ENCODE measurements around the gene EMC7.
A peak's percentile ranks its signal among the peaks of the same experiment; 100 is the strongest.
"Not testable (repeated sequence)": the region's sequence is repeated elsewhere in the genome, so short reads cannot be mapped to it uniquely, and the experiment has no call there.

Gene EMC7

DNA sequence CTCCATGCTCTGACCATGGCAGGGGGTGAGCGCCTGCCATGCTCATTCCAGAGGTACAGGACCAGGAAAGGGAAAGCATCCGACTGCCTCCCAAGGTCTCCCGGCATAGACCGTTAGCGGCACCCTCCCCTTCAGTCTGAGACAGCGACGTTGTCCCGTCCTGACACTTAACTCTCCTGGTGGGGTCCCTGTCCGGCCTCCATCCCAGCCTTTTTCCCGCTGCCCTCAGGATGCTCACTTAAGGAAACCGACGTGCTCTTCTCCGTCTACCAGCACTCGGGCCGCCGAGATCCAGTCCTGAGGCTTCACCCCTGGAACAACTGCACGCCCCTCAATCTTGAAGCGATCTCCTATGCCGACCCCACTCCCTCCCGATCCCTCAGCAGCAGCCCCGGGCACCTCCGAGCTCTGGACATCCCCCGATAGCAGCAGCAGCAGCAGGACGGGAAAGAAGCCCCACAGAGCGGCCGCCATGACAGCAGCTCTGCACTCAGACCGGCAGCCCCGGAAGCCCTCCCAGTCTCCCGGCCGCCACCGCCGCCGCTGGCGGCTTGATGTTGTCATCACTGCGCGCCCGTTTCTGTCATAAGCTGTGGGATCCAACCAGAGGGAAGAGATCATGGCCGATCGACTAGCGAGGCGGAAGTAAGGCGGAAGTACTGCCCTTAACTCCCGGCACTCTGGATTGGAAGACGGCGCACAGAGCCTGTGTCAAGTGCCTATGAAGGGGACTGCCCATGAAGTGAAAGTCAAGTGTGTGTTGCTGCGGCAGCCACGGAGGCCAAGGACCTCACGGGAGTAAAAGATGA lies at the start of gene EMC7, which contains the start of gene PGBD4:
Gene EMC7, minus strand, starts transcription at position 497 of the 809 bp plus-strand sequence. Its CDS starts 23 bp downstream, at position 474.
Gene PGBD4, plus strand, starts transcription at position 718 of the 809 bp plus-strand sequence. CDS start 449 bp downstream, outside the sequence.
- peak; percentile 99 for DNase-seq (ENCODE audit: low read depth in 2 of 2, low spot score in 1 of 2)

DNA sequence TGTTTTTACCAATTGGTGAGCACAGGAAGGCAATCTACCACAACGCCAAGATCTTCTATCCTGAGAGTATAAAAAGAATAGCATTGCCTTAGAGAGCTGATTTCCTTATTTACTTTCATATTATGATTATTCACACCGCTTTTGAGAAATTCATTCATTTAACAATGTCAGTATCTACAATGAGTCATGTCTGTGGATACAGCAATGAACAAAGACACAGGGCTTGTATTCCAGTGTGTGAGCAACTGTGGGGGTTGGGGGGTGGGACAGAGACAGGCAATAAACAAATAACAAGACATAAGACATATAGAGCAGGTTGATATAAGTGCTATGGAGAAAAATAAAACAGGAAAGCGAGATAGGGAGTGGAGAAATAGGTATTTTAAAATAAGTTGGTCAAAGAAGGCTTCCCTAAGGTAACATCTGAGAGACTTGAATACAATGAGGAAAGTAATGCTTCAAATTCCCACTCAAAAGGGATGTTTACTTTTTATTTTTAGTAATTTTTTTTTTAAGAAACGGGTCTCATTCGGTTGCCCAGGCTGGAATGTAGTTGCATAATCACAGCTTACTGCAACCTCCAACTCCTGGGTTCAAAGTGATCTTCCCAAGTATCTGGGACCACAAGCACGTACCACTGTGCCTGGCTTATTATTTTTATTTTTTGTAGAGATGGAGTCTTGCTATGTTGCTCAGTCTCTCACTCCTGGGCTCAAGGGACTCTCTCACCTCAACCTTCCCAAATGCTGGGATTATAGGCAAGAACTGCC lies 45.9 kb upstream of the EMC7 start:
- DNase-seq (ENCODE audit: low read depth in 2 of 2, low spot score in 1 of 2), result no peak

DNA sequence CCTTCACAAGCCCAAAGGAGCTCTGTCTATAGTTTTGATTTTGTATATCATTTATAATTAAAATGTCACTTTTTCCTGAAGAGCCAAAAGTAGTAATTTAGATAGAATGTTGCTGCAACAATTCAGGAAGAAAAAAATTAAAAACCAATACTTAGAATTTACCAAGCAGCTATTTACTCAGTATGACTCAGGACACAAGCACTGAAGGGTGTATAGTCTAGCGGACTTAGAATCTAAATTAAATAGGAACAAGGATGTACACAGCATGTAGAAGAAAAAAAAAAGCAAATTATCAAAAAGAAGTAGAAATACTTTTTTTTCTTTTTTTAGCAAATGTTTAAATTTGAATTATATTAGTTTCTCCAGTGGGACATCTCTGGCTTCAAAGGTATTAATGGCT lies 31.8 kb upstream of the EMC7 start:
- no peak for DNase-seq (ENCODE audit: low read depth in 2 of 2, low spot score in 1 of 2)

DNA sequence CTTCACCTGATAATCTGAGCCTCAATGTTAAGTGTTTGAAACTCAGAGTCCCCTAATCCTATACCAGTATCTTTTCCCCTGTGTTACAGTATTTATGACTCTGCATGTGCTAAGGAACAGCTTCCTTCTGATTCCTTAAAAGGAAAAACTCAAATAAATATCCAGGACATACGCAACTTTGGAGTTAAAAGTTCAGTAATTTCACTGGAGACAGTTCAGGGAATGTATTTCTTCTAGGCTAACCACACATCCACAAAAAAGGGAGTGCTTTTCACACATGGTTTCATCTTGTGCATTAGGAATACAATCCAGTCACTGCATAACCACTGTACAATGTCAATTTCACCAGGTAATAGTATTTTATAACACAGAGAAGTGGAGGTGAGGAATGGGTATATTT lies 31.2 kb upstream of the EMC7 start:
- no peak for DNase-seq (ENCODE audit: low read depth in 2 of 2, low spot score in 1 of 2)

DNA sequence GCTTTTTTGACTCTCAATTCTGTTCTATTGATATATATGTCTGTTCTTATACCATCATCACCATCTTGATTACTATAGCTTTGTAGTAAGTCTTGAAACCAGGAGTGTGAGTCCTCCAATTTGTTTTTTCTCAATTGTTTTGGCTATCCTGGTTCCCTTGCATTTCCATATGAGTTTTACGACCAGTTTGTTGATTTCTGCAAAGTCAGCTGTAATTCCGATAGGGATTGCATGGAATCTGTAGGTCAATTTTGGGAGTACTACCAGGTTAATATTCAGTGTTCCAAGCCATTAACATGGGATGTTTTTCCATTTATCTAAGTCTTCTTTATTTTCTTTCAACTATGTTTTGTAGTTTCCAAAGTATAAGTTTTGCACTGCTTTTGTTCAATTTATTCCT lies 27.2 kb upstream of the EMC7 start:
- DNase-seq (ENCODE audit: low read depth in 2 of 2, low spot score in 1 of 2), result no peak

DNA sequence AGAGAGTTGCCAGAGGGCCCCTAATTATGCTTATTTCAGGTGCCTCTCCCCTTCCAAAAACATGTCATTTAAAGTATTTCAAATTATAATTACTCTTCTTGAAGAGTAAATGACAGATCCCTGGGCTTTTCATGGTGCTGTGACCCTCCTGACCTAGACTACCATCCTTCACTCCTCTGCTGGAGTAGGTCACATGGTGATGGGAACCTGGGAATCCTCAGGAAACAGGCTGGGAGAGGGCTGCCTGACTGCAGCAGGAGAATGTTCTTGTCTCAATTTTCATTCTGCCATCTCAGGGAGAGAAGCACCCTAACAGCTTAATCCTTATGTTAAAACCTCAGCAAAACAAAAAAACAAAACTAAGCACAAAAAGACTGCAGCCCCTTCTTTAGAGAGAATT lies 24.9 kb upstream of the EMC7 start:
- no peak for DNase-seq (ENCODE audit: low read depth in 2 of 2, low spot score in 1 of 2)

DNA sequence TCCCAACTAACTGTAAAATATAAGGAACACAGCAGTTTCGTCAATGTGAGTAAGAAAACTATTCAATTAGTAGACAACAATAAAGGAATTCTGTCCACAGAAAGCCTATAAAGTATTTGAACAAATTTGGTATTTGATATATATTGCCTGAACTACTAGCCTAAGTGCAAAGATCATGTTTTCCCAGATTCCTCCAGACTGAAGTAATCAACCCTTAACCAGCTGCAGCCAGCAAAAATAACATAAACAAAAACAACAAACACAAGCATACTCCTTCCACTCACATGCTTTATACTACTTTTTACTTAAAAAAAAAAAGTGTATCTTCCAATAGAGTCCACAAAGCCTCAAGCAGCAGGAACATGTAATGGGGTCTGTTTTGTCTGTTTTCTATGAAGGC lies 24.3 kb upstream of the EMC7 start:
- DNase-seq (ENCODE audit: low read depth in 2 of 2, low spot score in 1 of 2), result no peak

DNA sequence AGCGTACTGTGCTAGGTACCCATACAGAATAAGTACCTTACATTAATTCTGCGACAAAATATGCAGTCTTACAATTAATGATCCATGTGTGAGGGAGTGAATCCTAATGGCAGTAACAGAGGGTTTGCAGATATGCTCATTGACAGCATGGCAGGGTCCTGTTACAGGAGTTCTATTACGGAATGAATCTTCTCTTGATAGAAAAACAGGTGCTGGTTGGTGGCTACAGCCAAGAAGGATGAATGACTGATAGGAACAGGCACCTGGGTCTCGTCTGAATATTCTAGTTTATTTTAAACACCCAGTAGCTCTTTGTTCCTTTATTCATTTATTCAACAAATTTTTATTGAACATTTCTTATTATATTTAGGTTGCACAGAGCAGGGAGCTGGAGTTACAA lies 23.0 kb upstream of the EMC7 start:
- no peak for DNase-seq (ENCODE audit: low read depth in 2 of 2, low spot score in 1 of 2)

DNA sequence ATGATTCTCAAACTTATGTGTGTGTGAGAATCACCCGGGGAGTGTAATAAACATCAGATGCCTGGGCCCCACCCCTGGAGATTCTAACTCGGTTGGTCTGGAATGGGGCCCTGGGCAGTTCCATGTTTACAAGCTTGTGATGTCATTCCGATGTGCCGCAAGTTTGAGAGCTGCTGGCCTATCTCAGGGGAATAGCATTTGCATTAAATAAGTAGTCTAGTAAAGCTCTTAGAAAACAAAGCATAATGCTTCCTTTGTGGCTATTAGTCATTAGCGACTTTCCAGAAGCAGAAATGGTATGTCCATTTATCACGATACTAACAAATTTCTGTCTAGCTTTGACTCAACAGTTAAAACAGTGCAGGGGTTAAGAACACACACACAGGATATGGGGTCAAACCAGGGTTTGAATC lies 21.1 kb upstream of the EMC7 start:
- DNase-seq (ENCODE audit: low read depth in 2 of 2, low spot score in 1 of 2), result no peak

DNA sequence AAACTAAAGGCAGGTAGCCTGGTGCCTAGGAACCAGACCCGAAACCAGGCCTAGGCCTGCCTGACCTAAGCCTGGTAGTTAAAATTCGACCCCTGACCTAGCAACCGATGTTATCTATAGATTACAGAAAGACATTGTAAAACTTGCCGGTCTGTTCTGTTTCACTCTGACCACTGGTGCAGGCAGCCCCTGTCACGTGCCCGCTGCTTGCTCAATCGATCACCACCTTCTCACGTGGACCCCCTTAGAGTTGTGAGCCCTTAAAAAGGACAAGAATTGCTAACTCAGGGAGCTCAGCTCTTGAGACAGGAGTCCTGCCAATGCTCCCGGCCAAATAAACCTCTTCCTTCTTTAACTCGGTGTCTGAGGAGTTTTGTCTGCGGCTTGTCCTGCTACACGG lies 20.1 kb upstream of the EMC7 start:
- not testable (repeated sequence) for DNase-seq (ENCODE audit: low read depth in 2 of 2, low spot score in 1 of 2)

DNA sequence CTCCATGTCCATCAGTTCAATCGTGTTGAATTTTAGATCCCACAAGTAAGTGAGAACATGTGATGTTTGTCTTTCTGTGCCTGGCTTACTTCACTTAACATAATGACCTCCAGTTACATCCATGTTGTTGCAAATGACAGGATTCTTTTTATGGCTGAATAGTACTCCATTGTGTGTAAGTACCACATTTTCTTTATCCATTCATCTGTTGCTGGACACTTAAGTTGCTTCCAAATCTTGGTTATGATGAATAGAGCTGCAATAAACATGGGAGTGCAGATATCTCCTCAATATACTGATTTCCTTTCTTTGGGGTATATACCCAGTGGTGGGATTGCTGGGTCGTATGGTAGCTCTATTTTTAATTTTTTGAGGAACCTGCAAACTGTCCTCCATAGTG lies 18.8 kb upstream of the EMC7 start:
- not testable (repeated sequence) for DNase-seq (ENCODE audit: low read depth in 2 of 2, low spot score in 1 of 2)

DNA sequence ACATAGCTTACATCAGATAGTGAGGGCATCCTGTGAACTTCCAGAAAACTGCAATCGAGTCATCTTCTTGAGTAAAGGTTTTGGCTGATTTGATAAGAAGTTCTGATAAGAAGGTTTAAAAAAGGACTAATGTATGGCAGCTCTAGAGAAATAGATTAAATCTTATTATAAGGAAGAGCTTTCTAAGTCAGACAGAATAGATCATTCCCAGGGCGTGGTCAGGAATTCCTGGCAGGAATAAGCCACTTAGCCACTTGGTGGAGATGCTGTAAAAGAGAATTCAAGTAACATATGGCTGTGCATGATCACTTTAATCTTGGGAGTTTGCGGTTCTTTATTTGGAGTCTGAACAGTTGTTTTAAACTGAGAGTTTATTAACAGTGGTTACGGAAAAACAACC lies 17.6 kb upstream of the EMC7 start:
- no peak for DNase-seq (ENCODE audit: low read depth in 2 of 2, low spot score in 1 of 2)

DNA sequence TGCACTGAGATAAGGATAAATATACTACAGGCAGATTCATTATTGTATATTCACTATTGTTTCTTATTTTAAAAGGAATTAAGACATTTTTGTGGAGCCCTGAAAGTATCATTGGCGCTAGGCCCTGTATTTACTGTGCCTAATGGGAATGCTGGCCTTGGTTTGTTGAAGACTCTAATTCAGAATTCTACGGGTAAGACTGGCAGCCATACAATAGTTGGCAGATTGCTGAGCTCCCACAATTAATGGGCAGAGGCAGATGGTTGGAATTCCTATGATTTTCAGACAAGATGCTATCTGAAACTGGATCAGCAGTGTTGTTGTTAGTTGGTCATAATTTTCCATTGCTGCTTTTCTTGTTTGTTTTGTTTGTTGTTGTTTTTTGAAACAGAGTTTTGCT lies 15.0 kb upstream of the EMC7 start:
- no peak for DNase-seq (ENCODE audit: low read depth in 2 of 2, low spot score in 1 of 2)

DNA sequence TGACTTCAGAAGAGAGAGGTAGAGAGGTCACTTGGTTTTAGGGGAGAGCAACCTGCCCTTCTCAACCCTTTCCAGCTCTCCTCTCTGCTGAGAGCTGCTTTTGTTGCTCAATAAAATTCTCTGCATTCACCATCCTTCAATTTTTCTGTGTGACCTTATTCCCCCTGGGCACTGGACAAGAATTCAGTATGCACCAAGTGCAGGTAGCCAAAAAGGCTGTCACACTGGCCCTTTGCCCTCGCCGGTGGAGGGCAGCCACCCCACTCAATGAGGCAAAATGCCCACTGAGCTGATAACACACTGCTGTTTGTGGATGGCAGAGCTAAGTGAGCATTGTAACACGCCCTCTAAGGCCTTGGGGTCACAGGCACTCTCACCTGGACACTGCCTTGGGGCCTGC lies 13.1 kb upstream of the EMC7 start:
- DNase-seq (ENCODE audit: low read depth in 2 of 2, low spot score in 1 of 2), result no peak

DNA sequence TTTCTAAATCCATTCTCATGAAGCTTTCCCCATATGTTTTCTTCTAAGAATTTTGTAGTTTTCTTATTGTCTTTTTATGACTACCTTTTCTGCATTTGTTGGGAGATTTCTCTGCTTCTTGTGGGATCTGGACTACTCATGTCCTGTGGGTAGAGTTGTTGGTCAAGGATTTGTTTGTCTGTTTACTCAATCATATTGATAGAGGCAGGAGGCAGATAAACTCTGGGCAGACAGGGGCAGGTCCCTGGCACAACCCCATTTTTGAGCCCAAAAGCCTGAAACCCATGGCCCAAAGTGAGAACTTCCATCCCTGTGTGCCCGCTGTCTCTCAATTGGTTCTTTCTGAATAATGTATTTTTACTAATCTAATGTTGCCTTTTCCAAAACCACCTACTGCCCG lies 12.6 kb upstream of the EMC7 start:
- no peak for DNase-seq (ENCODE audit: low read depth in 2 of 2, low spot score in 1 of 2)

DNA sequence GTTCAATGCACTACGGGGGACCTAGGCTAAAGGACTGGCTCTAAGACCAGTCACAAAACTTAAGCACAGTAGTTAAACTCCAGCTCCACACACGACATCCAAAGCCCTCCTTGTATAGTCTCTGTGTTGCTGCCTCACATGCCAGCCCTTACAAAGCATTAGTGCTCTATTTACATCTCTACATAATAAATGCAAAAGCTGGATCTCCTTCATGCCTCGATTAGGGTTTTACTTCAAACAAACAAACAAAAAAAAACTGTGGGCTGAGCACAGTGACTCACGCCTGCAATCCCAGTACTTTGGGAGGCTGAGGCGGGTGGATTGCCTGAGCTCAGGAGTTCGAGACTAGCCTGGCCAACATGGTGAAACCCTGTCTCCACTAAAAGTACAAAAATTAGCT lies 9.8 kb upstream of the EMC7 start:
- DNase-seq (ENCODE audit: low read depth in 2 of 2, low spot score in 1 of 2), result no peak

DNA sequence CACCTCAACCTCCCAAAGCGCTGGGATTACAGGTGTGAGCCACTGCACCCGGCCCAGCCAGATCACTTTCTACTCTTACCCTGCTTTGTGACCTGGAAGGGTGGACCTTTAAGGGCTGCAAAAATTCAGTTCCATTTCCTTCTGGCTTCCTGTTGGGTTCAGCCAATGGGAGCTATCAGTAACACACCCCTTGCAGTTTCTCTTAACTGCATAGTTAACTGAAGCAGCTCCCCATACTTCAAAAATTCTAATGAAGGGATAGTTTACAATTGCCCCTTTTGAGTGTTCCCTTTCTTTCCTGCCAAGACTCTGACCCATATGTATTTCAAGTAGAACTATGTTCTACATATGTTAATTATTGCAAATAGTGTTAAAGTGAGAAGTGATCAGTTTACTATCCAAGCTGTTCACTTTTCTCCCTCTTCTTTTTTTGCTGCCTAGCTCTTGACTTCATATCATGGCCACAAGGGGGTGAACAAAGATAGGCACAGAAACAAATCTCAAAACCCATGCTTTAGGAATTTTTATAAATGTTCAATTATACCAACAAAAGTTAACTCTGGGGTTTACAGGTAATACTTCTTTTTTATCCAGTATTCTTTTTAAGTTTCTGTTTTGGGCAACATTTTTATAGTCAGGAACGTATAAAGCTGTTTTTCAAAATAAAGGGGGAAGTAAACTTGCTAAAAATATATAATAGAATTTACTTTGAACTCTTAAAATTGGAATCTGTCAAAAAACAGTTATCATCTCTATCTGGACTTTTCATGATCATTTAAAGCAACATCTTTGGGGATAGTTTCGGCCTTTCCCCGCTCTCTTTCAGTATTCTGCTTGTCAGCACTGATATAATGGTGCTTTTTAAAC lies 8.4 kb upstream of the EMC7 start:
- no peak for DNase-seq (ENCODE audit: low read depth in 2 of 2, low spot score in 1 of 2)

DNA sequence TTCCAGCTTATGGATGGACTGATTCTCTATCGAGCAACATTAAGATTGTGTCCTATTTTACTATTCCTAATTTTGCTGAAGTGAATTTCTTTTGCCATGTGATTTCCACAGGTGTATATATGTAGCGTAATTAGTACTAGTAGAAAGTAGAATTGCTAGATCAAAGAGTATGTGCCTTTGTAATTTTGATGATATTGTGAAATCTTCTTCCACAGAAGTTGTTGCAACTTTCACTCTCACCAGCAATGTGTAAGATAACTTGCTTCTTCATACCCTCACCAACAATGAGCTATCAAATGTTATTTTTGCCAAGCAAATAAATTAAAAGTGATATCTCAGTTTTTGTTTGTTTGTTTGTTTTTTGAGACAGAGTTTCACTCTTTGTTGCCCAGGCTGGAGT lies 5.7 kb upstream of the EMC7 start:
- no peak for DNase-seq (ENCODE audit: low read depth in 2 of 2, low spot score in 1 of 2)

DNA sequence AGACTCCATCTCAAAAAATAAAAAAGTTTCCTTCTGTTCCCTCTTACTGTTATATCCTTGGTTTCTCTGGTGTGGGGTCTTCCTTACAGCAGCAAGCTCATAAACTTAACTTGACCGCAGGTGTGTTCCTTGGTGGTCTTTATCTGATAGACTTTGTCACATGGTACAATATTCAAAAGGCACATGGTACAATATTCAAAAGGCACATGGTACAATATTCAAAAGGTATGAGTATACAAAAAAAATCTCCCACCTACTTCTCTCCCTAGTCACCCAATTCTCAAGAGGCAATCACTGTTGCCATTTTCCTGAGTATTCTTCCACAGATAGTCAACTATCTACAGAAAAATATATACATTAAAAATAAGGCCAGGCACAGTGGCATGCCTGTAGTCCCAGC lies 4.8 kb upstream of the EMC7 start:
- no peak for DNase-seq (ENCODE audit: low read depth in 2 of 2, low spot score in 1 of 2)

DNA sequence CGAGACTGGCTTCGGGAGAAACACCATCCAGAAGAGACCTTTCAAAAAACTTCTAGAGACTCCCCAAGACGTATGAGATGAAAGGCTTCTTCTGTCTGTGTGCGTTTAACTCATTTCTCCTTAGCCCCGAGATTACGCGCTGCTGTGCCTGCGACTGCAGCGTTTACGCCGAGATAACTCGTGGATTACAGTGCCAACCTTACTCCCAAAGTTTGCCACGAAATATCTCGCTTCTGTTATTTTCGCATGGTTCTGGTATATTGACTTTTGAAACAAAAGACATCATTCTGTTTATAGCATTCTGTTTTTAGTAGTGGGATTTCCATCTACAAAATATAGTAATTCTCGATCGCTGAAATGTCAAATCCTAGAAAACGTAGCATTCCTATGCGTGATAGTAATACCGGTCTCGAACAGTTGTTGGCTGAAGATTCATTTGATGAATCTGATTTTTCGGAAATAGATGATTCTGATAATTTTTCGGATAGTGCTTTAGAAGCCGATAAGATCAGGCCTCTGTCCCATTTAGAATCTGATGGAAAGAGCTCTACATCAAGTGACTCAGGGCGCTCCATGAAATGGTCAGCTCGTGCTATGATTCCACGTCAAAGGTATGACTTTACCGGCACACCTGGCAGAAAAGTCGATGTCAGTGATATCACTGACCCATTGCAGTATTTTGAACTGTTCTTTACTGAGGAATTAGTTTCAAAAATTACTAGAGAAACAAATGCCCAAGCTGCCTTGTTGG lies 688 bp upstream of the EMC7 start:
- DNase-seq (ENCODE audit: low read depth in 2 of 2, low spot score in 1 of 2), result no peak

DNA sequence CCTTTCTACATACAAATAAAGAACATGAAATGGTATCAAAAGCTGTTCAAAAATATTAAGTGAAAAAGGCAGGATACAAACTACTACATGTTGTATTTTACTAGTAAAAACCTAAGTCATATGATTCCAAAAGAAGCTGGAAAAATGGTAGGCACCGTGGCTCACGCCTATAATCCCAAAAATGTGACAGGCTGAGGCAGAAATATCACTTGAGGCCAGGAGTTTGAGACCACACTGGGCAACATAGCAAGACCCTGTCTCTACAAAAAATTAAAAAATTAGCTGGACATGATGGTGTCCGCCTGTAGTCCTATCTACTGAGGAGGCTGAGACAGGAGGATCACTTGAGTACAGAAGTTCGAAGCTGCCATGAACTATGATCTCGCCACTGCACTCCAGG lies 1.7 kb downstream of the EMC7 start:
- no peak for DNase-seq (ENCODE audit: low read depth in 2 of 2, low spot score in 1 of 2)
